SK-N-SH treated with all-trans-retinoic acid at 6 μM for 48 hours (cell line): ENCODE measurements around the gene MYO1B.
A peak's percentile ranks its signal among the peaks of the same experiment; 100 is the strongest.

Experiments
- ATAC-seq: fragments of 200-7000 bp; cut with Tn5 transposase; 3 replicates; pipeline ENCODE4 v1.9.1; 2020; ENCODE audit warnings: mild to moderate bottlenecking, moderate library complexity
- ARNTL ChIP-seq: fragments of 450-650 bp; formaldehyde crosslinking; IDR thresholded peaks from 2 replicates; pipeline ENCODE4 v1.5.0; 2020; ENCODE audit warnings: low read depth, mild to moderate bottlenecking, moderate library complexity, borderline replicate concordance
- BACH2 ChIP-seq: fragments of 250-450 bp; sonication (Bioruptor Pico); IDR thresholded peaks from 2 replicates; pipeline ENCODE4 v1.9.0; 2021; ENCODE audit warnings: mild to moderate bottlenecking, borderline replicate concordance
- CREB5 ChIP-seq: fragments of 250-450 bp; sonication (Bioruptor Pico); IDR thresholded peaks from 2 replicates; pipeline ENCODE4 v1.5.1; 2020; ENCODE audit warnings: low read depth, mild to moderate bottlenecking, moderate library complexity
- CSRNP3 ChIP-seq: fragments of 250-450 bp; sonication (Bioruptor Pico); IDR thresholded peaks from 2 replicates; pipeline ENCODE4 v1.5.1; 2021; ENCODE audit warnings: mild to moderate bottlenecking, moderate library complexity
- GLIS3 ChIP-seq: fragments of 250-450 bp; sonication (Bioruptor Pico); IDR thresholded peaks from 2 replicates; pipeline ENCODE4 v1.5.0; 2020; ENCODE audit warnings: mild to moderate bottlenecking, moderate library complexity
- OSR1 ChIP-seq: fragments of 250-450 bp; sonication (Bioruptor Pico); IDR thresholded peaks from 2 replicates; pipeline ENCODE4 v1.8.0; 2022; ENCODE audit warnings: moderate library complexity, mild to moderate bottlenecking, inconsistent platforms
- PATZ1 ChIP-seq: fragments of 250-450 bp; sonication (Bioruptor Pico); IDR thresholded peaks from 2 replicates; pipeline ENCODE4 v1.8.0; 2020; ENCODE audit warnings: mild to moderate bottlenecking, moderate library complexity, borderline replicate concordance
- POU6F1 ChIP-seq: fragments of 250-450 bp; sonication (Bioruptor Pico); IDR thresholded peaks from 2 replicates; pipeline ENCODE4 v1.8.0; 2021; ENCODE audit warnings: low read depth, mild to moderate bottlenecking, moderate library complexity, borderline replicate concordance
- RARB ChIP-seq: fragments of 250-450 bp; sonication (Bioruptor Pico); IDR thresholded peaks from 2 replicates; pipeline ENCODE4 v1.8.0; 2021; ENCODE audit warnings: mild to moderate bottlenecking, moderate library complexity
- TCF4 ChIP-seq: fragments of 250-450 bp; sonication (Bioruptor Pico); IDR thresholded peaks from 2 replicates; pipeline ENCODE4 v1.8.0; 2021; ENCODE audit warnings: mild to moderate bottlenecking, moderate library complexity, borderline replicate concordance
- ZFP3 ChIP-seq: fragments of 250-450 bp; sonication (Bioruptor Pico); IDR thresholded peaks from 2 replicates; pipeline ENCODE4 v1.5.0; 2020; ENCODE audit warnings: mild to moderate bottlenecking, moderate library complexity
- ZFP30 ChIP-seq: fragments of 450-650 bp; formaldehyde crosslinking; IDR thresholded peaks from 2 replicates; pipeline ENCODE4 v1.5.0; 2022; ENCODE audit warnings: mild to moderate bottlenecking, moderate library complexity
- ZNF565 ChIP-seq: fragments of 450-650 bp; formaldehyde crosslinking; conservative IDR thresholded peaks from 2 replicates; pipeline ENCODE4 v1.5.0; 2020; ENCODE audit warnings: low read depth, mild to moderate bottlenecking, moderate library complexity
- ZNF70 ChIP-seq: fragments of 450-650 bp; formaldehyde crosslinking; IDR thresholded peaks from 2 replicates; pipeline ENCODE4 v1.5.0; 2020; ENCODE audit warnings: mild to moderate bottlenecking, moderate library complexity
- ZNF8 ChIP-seq: fragments of 450-650 bp; formaldehyde crosslinking; IDR thresholded peaks from 2 replicates; pipeline ENCODE4 v1.5.0; 2020; ENCODE audit warnings: mild to moderate bottlenecking, moderate library complexity

The MYO1B gene

DNA sequence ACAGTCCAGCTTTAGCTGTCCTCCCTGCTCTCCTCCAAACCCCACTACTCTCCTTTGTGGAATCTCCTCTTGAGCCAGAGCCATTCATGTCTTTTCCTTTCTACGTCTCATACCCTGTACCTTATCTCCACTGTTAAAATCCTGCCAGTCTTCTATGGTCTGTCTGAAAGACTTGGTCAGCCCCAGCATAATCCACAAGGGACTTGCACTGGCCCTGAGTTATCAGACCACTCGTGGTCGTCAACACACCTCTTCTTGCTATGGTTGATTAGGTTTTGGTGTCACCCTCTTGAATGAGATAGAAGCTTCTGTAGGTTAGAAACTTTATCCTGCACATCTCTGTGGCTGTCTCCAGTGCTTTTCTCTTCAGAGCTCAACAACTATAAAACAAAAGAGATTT, 56.8 kb downstream of the MYO1B start:
- ATAC-seq, result no peak
- no peak for TF ChIP-seq POU6F1 (CRISPR knock-in tag)
- TF ChIP-seq, all 23 proteins: peak for 0

GRCh38 chr2:191302459-191303139, 57.4 kb downstream of the MYO1B start:
- ATAC-seq, result peak; percentile 61; the same call in 2 of the 3 replicates
- TF ChIP-seq ZFP3 (CRISPR knock-in tag) (no peak), ZFP30 (CRISPR knock-in tag) (no peak), TCF4 (CRISPR knock-in tag) (no peak), RARB (no peak), GLIS3 (CRISPR knock-in tag) (no peak), CSRNP3 (CRISPR knock-in tag) (no peak), PATZ1 (CRISPR knock-in tag) (no peak), OSR1 (CRISPR knock-in tag) (no peak)

GRCh38 chr2:191303140-191304005, 58.2 kb downstream of the MYO1B start:
- ATAC-seq, result no peak
- TF ChIP-seq BACH2 (CRISPR knock-in tag) (no peak), POU6F1 (CRISPR knock-in tag) (no peak), ZNF565 (CRISPR knock-in tag) (no peak), CSRNP3 (CRISPR knock-in tag) (no peak), OSR1 (CRISPR knock-in tag) (no peak)

DNA sequence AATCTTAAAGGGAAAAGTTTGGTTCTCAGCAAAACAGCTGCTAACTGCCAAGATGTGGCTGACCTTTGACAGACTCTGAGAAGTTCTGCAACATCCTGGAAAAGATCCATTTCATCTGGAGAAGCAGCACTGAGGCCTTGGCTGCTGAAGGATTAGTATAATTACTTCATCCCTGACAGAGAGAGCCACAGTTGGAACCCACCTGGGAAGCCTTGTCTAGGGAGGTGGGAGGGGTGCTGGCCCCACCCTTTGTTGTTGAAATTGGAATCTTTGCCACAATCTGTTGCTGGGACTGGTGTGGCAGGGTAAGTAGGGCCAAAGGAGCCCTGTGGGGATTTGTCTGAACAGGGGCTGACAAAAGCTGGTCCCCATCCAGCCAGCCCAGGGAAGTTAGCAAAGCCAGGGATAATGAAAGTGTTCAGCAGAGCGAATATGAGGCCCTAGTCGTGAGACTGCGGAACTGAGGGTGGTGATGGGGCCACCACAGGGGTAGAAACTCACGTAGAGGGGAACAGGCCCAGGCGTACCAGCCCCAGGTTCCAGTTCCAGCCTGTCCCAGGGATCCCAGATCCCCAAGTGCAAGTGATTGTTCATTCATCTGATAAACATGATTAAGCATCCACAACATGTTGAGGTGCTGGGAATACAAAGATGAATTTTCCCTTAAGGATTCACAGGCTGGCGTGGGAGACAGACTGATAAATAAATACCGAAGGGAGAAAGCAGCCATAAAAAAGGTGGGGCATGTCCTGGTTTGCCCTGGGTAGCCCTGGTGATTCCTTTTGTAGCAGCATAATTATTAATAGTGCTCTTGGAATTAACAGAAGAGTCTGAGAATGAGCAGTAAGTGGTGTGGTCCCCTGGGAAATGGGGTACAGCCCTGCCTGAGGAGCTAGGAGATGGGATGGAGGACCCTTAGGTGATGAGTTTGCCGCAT, 60.0 kb downstream of the MYO1B start:
- ATAC-seq, result no peak
- TF ChIP-seq ZNF70 (no peak), ZNF8 (CRISPR knock-in tag) (no peak), TCF4 (CRISPR knock-in tag) (no peak), GLIS3 (CRISPR knock-in tag) (no peak), ARNTL (CRISPR knock-in tag) (no peak), CREB5 (CRISPR knock-in tag) (no peak), PATZ1 (CRISPR knock-in tag) (no peak)
- TF ChIP-seq, all 23 proteins: peak for 0
